Endodermal cell (in vitro differentiated cells): ENCODE results near the gene TOPAZ1. TPM values are rescaled to one million over a fixed set of nuclear protein-coding genes. Genes with fewer than 3 reads are reported as not detected.

Source experiments
- DNase-seq: peaks from one replicate; pipeline ENCODE4 v3.0.0-alpha.2; 2017
- H3K27ac ChIP-seq: 2 replicates; pipeline ENCODE4 v1.5.1; 2013; ENCODE audit warnings: mild to moderate bottlenecking, low read depth, low read length, moderate library complexity
- H3K27me3 ChIP-seq: 2 replicates; pipeline ENCODE4 v1.6.1; 2013; ENCODE audit warnings: mild to moderate bottlenecking, low read length, moderate library complexity; ENCODE audit not compliant: insufficient read depth, control insufficient read depth, poor library complexity, severe bottlenecking
- H3K36me3 ChIP-seq: 2 replicates; pipeline ENCODE4 v1.7.0; 2013; ENCODE audit warnings: mild to moderate bottlenecking, low read length, moderate library complexity; ENCODE audit not compliant: control insufficient read depth, insufficient read depth
- H3K4me1 ChIP-seq: one replicate; pipeline ENCODE4 v1.7.0; 2013; ENCODE audit warnings: low read length; ENCODE audit not compliant: control insufficient read depth, insufficient read depth
- H3K4me3 ChIP-seq: 2 replicates; pipeline ENCODE4 v1.5.1; 2013; ENCODE audit warnings: mild to moderate bottlenecking, low read length, moderate library complexity
- H3K9ac ChIP-seq: 2 replicates; pipeline ENCODE4 v1.6.1; 2013; ENCODE audit warnings: mild to moderate bottlenecking, low read length, moderate library complexity; ENCODE audit not compliant: poor library complexity, severe bottlenecking; ENCODE audit errors: extremely low read depth
- H3K9me3 ChIP-seq: 2 replicates; pipeline ENCODE4 v1.6.1; 2013; ENCODE audit warnings: mild to moderate bottlenecking, low read length, moderate library complexity; ENCODE audit not compliant: control insufficient read depth
- H3K27ac Mint-ChIP-seq: 2 replicates; pipeline ENCODE4 v1.8.0; 2020; ENCODE audit warnings: mixed read lengths
- H3K27me3 Mint-ChIP-seq: 2 replicates; pipeline ENCODE4 v1.8.0; 2021; ENCODE audit warnings: mild to moderate bottlenecking, mixed read lengths; ENCODE audit not compliant: insufficient read depth
- H3K36me3 Mint-ChIP-seq: 2 replicates; pipeline ENCODE4 v1.8.0; 2020; ENCODE audit warnings: low read depth, mixed read lengths
- H3K4me1 Mint-ChIP-seq: 2 replicates; pipeline ENCODE4 v1.8.0; 2020; ENCODE audit warnings: mixed read lengths
- H3K4me3 Mint-ChIP-seq: 2 replicates; pipeline ENCODE4 v1.8.0; 2020; ENCODE audit warnings: mild to moderate bottlenecking, moderate library complexity, mixed read lengths
- H3K9me3 Mint-ChIP-seq: 2 replicates; pipeline ENCODE4 v1.8.0; 2020; ENCODE audit warnings: mild to moderate bottlenecking, mixed read lengths
- CTCF ChIP-seq: fragments of 200-600 bp; sonication (generic); conservative IDR thresholded peaks from 2 replicates; pipeline ENCODE4 v1.5.0; 2021; ENCODE audit warnings: antibody characterized with exemption, mild to moderate bottlenecking
- WGBS, 2 experiments: methylation state at CpG; one replicate each; pipeline versions ENCODE4 v1.1.5 to v1.1.7; 2013; ENCODE audit warnings: missing lambda C conversion rate in 2 of 2, mixed read lengths in 1 of 2; ENCODE audit not compliant: insufficient coverage in 1 of 2, insufficient read length in 1 of 2; 5-methylcytosine and 5-hydroxymethylcytosine counted together
- total RNA-seq, 2 donors: library from RNA; stranded (reverse); fragmentation: NEBNext Ultra II Directional in 1 of 2; extraction: Animal tissue kit (Norgen Biotek cat#: 25700) in 1 of 2; gene quantifications; 2 replicates in 1 of 2; 3 replicates in 1 of 2; pipeline ENCODE4 v1.2.1, GENCODE V29; 2021

TOPAZ1 gene
- total RNA-seq, 2 donors from 2014 or later, result not detected

GRCh38 chr3:44224131-44224530 lies 17.6 kb upstream of the TOPAZ1 start:
- no peak for DNase-seq
- peaks cover 13% of the 10 kb centered on the region for H3K9me3 ChIP-seq
- peaks cover 20% of the 10 kb centered on the region for H3K4me1 Mint-ChIP-seq
- peaks cover 42% of the 10 kb centered on the region for H3K27me3 Mint-ChIP-seq
- H3K4me3 Mint-ChIP-seq, result no peak overlapping the region
- peaks cover 10% of the 10 kb centered on the region for H3K9me3 Mint-ChIP-seq
- H3K36me3 Mint-ChIP-seq, result no peaks in the 10 kb centered on the region
- no peak overlapping the region for H3K27ac ChIP-seq
- H3K27me3 ChIP-seq, result peaks cover 36% of the 10 kb centered on the region
- no peaks in the 10 kb centered on the region for H3K36me3 ChIP-seq
- H3K4me1 ChIP-seq, result peaks cover 9% of the 10 kb centered on the region
- no peak for TF ChIP-seq CTCF
- no peak overlapping the region for H3K9ac ChIP-seq
- H3K27ac Mint-ChIP-seq, result no peak overlapping the region
- WGBS, 2 experiments, result 50 to 80% methylated on average over 1 to 2 of the region's 2 CpGs
- peak overlapping the region; percentile 25 for H3K4me3 ChIP-seq

DNA sequence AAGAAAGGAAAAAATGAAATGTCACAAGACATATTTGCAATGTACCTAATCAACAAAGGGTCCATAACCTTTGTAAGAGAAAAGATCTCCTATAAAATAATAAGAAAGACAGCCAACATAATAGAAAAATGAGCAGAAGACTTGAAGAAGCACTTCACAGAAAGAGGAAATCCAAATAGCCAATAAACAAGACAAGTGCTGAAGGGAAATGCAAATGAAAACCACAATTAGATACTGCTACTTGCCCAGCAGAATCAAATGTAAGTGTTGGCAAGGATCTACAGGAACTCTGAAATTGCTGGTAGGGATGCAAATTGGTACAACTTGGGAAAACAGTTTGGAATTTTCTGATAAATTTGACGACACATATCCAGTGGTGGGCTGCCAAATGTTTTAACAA lies 15.1 kb upstream of the TOPAZ1 start:
- Histone ChIP-seq H3K4me3 (no peak overlapping the region), H3K9ac (no peak overlapping the region), H3K9me3 (peaks cover 13% of the 10 kb centered on the region), H3K27me3 (peaks cover 44% of the 10 kb centered on the region), H3K27ac (no peak overlapping the region), H3K4me1 (peaks cover 9% of the 10 kb centered on the region), H3K36me3 (no peaks in the 10 kb centered on the region)
- Mint-ChIP-seq H3K27me3 (peaks cover 32% of the 10 kb centered on the region), H3K4me3 (no peak overlapping the region), H3K9me3 (peaks cover 10% of the 10 kb centered on the region), H3K4me1 (peaks cover 20% of the 10 kb centered on the region), H3K27ac (no peak overlapping the region), H3K36me3 (no peaks in the 10 kb centered on the region)
- TF ChIP-seq CTCF, result no peak
- WGBS, 2 experiments, result 86 to 88% methylated on average over 1 of the region's 1 CpG
- DNase-seq, result no peak

DNA sequence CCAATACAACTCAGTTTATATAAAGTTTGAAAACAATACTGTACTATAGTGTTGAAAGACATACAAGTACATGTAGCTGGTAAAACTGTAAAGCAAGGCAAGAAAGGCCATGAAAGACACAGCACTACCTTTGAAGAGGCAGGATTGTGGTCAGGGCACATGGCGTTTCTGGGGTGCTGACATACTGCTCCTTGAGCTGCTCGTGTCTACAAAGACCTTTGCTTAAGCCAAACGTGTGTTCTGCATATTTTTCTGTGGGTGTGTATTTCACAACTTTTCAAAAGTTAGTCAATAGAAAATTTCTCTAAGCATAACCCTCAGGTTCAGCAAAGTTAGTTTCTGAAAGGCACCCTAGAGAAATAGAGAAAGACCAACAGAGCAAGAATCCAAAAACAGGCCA lies 14.1 kb upstream of the TOPAZ1 start:
- WGBS, 2 experiments, result 82 to 91% methylated on average over 2 to 3 of the region's 3 CpGs
- DNase-seq, result no peak

More for the DNA sequence above, 14.1 kb upstream of the TOPAZ1 start:
- Histone ChIP-seq H3K4me3 (no peak overlapping the region), H3K9ac (no peak overlapping the region), H3K4me1 (peaks cover 9% of the 10 kb centered on the region), H3K27ac (no peak overlapping the region), H3K9me3 (peaks cover 13% of the 10 kb centered on the region), H3K27me3 (peaks cover 36% of the 10 kb centered on the region), H3K36me3 (no peaks in the 10 kb centered on the region)
- Mint-ChIP-seq H3K27me3 (peaks cover 26% of the 10 kb centered on the region), H3K36me3 (no peaks in the 10 kb centered on the region), H3K9me3 (peaks cover 10% of the 10 kb centered on the region), H3K4me1 (peaks cover 14% of the 10 kb centered on the region), H3K4me3 (no peak overlapping the region), H3K27ac (no peak overlapping the region)
- no peak for TF ChIP-seq CTCF
